Cortex of kidney (tissue), 1 donor: ENCODE data around the gene FOXC2.
"Not testable (repeated sequence)": the region's sequence is repeated elsewhere in the genome, so short reads cannot be mapped to it uniquely, and the experiment has no call there.

Experiments
- DNase-seq: peaks from one replicate; lab custom pipeline; 2025; lab: John Stamatoyannopoulos, UW

FOXC2 gene

DNA sequence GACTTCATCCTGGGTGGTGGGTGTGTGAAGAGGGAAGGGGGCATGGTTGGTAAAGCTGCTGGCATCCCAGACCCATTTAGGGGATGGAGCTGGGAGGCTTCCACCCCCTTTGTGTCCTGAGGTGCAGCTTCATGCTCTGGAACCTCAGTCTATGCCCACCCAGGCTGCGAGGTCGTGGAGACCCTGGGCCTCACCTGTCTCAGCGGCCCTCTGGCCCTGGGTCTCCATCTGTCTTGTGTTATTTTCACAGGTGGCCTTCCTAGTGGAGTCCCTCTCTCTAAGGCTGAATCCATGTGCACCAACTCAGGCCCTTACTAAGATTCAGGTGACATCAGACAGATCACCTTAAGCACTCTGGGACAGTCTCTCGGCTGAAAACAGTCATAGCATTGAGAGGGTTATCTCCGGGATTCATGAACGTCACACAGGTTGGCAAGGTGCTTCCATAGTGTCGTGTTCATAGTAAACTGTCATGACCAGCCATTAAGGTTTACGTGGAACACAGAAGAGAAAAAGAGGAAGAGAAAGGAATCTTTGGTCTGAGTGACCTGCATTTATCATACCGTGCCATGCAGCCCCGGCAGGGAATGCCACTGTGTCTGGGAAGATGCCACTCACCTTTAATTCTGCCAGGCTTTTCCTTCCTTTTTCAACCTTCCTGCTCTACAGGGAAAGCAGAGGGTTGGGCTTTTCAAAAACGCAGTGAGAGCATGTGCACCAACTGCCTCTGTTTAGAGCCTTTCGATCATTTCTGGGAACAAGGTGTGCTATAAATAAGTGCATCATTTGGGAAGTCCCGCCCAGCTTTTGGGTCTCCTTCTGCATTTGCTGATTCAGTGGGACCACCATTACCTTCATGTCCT lies 7.2 kb downstream of the FOXC2 start:
- no peak for DNase-seq

DNA sequence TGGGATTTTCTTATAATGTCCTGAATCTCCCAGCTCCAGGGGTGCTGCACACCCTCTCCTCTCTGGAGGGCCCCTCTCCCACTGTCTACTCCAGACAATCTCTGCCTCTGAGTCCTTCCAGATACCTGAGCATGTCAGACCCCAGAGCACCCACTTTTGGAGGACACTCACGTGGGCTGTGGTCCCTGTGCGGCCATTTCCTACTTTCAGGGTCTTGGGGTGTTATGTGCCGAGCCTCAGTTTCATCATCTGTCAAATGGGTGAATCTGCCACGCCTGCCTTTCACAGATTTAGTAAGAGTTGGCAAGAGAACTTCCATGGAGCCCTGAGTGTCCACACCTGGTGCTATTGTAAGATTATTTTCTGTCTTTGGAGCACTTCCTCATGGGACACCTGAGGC lies 8.0 kb downstream of the FOXC2 start:
- no peak for DNase-seq

DNA sequence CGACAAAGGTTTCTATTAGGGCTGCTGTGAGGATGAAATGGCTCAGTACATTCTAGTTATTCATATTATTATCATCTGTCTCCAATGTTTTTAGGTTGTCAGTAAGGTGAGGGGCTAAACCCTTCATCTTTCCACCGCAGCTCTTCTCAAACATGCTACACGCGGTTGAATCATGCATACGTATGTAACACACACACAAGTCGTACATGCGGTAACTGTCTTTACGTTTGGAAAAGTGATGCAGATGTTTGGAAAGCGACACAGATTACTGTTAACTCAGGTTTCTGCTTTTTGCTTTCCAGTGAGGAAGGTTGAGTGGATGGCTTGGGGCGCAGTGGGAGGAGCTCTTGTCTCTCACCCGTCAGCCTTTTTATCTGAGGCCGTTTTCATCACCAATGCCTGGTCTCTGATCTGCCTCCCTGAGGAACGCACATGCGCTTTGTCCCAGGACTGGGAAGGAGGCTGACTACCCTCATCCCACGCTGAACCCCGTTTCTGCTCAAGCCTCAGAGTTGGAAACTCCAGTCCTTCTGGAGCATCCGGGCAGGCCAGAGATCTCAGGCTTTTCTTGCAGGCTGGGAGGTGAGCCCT lies 8.6 kb downstream of the FOXC2 start:
- no peak for DNase-seq

DNA sequence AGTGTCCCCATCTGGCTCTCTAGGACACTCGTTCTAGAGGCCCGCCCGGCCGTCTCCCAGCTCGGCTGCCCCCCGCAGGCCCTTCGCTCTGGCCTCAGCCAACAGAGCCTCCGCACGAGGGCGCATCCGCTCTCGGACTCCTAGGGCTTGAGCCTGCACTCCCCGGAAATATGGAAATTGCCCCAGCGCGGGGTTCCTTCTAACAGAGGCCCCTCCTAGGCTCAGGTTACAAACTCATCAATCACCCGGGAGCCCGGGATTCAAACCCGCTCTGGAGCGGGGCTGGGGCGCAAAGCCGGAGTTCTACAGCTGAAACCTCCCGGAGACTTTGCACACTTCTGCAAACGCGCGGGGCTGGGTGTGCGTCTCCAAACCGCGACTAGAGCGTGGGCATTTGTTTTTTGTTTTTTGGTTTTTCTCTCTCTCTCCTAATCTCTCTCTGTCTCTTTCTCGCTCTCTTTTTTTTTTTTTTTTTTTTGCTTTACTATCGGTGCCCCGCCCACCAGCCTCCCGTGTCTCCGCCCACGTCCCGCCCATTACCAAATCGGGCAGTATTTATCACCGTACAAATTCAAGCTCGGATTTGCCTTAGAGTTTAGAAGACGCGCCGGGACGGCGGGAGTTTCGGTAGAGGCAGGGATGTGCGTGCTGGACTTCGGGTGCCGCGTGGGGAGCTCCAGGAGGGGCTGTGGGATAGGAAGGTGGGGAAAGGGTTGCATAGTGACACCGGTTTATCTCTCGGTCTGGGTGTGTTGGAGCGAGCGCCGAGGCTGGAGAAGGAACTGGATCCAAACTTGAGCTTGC lies 9.3 kb downstream of the FOXC2 start:
- DNase-seq: no peak

DNA sequence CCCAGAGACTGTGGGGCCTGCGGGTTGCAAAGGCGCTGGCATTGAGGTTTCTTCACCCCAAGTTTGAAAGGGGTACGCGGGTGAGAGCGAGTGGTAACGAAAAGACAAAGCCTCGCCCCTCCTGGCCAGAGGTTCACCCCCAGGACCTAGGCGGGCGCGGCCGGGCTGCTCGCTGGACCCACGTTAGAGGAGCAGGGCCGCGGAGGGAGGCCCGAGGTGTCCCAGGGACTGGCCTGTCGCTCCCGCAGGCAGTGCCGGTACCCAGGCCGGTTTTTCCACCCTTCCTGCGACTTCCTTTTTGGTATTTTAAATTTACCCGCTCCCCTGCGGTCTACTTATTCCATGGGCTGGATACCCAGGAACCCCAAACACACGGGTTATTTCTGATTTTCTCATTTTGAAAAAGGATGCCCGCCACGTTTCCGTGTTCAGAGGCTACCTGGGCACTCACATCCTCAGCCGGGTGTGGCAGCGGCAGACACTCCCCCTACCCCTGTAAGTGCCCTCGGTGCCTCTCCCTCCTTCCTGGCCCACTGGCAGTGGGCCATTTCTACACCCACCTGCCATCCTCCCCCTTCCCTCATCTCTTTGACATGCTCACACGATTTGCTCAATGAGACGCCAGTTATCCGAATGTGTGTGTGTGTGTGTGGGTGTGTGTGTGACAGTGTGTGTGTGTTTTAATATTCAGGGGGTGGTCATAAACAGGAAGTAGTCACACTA lies 10.1 kb downstream of the FOXC2 start:
- DNase-seq: no peak

DNA sequence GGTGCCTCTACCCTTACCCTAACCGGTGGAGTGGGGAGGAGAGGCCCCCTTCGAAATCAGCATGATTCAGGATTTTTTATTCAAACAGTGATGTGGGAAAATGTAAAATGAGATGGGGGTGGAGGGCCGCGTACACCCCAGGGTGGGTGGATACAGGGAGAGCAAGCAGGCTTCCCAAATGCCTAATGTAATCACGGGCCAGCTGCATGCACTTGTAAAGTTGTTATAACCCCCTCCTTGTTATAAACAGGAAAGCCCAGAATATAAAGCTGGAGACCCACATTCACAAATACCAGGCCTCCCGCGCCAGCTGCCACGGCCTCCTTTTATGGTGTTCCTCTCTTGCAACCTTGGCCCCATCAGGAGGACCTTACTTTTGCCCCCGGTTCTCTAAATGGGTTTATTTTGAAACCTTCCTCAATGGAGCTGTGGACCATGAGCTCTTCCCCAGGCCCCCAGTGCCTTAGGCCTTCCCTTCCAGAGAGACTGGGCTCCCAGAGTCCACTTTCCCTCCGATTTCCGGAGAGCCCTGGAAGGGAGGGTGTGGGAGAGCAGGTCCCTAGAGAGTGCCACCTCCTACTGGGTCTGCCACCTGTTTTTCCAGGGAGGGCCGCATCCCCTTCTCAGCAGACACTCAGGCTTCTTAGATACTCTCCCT lies 10.8 kb downstream of the FOXC2 start:
- no peak for DNase-seq

DNA sequence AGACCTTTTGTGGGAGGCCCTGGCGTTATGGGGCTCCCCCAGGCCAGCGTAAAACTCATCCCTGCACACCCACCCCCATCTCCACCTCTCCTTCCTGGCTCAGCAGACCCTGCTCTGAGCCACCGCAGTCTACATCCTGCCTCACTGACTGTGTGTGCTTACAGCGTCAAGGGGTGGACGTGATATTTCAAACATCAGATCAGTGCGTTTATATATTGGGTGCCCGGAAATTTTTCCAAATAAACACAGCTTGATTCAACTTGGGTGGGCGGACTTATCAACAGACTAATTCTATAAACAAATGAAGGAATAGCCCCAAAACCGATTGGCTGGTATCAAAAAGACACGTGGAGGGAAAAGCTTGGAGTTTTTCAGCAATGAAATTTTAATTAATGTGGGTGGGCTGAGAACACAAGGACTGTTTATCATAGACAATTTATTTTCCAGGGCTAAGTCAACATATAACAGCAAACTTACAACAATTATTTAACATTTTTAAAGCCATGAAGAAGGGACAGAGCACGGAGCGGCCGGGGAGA lies 11.5 kb downstream of the FOXC2 start, which contains the start of gene FOXL1:
FOXL1 (plus strand) TSS at position 489 of the 539 bp plus-strand sequence. CDS start 175 bp downstream, outside the sequence.
- DNase-seq: no peak

DNA sequence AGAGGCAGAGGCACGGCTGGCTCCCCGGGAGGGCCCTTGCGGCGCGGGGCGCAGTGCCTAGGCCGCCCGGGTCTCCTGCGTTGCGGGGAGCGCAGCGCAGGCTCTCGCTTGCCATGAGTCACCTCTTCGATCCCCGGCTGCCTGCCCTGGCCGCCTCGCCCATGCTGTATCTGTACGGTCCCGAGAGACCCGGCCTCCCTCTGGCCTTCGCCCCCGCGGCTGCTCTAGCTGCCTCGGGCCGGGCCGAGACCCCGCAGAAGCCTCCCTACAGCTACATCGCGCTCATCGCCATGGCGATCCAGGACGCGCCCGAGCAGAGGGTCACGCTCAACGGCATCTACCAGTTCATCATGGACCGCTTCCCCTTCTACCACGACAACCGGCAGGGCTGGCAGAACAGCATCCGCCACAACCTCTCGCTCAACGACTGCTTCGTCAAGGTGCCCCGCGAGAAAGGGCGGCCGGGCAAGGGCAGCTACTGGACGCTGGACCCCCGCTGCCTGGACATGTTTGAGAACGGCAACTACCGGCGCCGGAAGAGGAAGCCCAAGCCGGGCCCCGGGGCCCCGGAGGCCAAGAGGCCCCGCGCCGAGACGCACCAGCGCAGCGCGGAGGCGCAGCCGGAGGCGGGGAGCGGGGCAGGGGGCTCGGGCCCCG lies 12.1 kb downstream of the FOXC2 start:
- DNase-seq: no peak

DNA sequence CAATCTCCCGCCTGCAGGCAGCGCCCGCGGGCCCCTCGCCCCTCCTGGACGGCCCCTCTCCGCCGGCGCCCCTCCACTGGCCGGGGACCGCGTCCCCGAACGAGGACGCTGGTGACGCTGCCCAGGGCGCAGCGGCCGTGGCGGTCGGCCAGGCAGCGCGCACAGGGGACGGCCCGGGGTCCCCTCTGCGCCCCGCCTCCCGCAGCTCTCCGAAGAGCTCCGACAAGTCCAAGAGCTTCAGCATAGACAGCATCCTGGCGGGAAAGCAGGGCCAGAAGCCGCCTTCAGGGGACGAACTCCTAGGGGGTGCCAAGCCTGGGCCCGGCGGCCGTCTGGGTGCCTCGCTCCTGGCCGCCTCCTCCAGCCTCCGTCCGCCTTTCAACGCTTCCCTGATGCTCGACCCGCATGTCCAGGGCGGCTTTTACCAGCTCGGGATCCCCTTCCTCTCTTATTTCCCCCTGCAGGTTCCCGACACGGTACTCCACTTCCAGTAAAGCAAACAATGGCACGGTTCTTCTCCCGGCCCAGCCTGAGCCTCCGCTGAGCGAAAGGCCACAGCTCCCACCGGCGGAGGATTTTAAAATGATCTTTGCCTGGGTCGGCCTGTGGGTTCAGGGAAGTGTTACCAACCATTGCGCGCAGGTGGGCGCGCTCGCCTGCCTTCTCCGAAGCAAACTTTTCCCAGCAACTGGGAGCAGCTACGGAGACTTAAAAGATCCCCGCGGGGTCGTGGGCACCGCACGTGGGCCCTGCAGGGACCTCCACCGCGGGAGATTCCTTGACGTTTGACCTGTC lies 12.8 kb downstream of the FOXC2 start:
- no peak for DNase-seq

DNA sequence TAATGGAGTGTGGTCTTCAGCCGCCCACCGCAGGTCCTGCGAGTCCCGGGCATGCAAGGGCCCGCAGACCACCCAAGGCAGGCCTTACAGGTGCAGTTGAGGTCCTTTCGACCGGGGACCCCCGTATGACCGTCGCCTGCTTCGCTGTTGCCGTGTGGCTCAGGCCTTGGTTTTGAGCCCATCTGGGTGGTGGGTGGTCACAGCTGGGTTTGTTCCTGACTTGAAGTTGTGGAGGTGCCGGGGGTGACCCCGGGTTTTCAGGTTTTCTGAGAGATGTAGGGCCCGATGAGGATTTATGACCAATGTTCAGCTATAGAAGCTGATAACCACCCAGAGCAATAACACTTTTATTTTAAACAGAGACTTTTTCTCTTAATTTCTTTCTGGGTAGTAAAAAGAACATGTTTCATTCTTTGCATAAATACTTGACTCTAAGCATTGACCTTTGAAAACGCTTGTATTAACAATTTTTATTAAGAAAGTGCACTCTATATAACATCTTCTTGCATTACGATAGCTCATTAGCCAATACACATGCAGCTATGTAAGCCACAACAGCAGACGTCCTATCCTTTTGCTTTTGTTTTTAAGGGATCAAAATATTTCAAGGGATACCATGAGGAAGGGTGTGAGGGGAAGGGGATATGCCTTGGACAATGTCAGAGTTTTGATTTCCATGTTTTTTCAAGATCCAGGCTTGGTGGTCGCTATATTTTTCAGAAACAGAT lies 13.6 kb downstream of the FOXC2 start:
- DNase-seq: no peak

DNA sequence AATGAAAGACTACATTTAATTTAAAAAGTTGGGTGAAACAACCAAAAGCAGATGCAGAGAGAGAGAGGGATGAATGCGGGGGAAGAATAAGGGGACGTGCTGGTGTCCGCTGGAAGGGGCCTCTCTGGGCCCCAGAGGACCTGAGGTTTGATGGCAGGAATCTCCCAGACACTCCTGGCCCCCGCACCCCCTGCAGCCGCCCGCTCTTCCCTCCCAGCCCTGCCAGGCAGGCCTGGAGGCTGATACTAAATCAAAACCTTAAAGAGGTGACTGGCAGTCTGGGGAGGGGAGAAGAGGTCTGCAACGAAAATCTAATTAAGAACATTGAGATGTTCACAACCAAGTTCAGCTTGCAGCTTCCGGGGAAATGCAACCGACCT lies 14.2 kb downstream of the FOXC2 start:
- DNase-seq: no peak

DNA sequence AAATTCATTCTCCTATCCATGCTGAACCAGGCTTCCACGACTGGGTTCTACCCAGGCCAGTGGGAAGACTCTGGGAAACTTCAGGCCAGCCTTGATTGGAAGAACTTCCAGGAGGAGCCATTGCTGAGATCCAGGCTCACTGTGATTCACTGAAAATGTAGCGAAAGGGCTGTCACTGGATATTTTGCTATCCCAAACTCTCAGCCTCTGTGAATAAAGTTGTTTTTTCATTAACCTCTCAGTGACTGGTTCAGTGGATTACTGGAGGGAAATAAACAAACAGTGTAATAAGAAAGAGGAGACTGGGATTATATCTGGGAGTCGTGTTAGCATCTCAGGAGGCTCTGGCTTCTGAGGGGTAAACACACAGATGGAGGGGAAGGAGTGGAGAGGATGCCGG lies 14.8 kb downstream of the FOXC2 start:
- no peak for DNase-seq

DNA sequence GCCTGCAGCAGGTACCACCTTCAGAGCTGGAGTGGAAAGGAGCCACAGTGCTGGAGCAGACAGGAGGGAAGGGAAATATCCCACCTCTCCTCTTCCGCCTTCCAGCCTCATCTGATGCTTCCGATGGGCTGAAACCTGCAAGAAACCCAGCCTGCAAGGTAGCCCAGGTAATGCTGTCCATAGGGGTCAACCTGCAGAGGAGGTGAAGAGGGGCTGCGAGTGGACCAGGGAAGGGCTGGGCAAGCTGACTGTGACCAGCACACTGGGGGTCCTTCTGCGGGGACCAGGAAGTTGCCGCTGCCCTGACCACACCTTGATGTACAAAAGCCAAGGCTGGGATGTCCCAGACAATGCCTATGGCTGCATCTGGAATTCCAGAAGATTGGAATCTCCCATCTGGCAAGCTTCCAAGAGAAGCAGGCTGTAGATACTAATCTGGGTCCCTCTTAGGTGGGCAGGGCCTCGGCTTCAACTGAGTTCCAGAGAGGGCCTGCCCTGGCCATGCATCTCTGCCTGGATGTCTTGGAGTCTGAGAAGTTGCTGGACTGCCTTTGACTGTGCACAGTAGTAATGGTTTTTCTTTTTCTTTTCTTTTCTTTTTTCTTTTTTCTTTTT lies 17.5 kb downstream of the FOXC2 start:
- DNase-seq: no peak

DNA sequence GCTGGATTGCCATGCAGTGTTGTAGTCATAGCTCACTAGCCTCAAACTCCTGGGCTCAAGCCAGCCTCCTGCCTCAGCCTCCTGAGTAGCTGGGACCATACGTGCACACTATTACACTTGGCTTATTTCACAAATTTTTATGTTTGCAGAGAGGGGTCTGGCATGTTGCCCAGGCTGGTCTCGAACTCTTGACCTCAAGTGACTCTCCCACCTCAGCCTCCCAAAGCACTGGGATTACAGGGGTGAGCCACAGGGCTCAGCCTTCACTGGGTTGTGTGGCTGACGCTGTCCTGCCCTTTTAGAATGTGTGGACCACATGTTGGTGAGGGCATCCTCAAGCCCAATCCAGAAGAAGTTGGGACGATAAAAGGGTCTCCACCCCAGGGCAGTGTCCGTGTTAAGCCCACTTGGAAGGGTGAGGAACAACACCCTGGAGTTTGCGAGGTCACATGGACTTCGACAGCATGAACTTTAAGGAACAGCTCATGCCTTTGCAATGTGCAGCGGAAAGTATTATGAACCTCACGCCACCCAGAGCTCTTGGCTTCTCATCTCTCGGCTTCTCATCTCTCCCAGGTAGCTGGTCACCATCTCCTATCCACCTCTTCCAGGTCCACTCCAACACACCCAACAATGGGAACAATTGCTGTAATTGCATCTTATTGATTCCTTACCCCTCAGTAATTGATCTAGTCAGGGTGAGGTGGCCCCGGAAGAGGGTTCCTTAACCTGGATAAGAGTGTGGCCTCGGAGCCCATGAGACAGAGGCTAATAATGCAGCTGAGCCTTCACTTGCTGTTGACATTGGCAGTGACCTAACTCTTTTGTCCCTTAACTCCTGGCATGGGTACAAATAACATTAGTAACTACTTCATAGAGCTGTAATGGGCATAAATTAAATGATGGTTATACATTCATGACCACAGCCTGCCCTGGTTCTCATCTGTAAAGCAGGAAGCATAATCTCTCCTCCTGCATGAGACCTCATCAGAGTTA lies 18.4 kb downstream of the FOXC2 start:
- DNase-seq: no peak

DNA sequence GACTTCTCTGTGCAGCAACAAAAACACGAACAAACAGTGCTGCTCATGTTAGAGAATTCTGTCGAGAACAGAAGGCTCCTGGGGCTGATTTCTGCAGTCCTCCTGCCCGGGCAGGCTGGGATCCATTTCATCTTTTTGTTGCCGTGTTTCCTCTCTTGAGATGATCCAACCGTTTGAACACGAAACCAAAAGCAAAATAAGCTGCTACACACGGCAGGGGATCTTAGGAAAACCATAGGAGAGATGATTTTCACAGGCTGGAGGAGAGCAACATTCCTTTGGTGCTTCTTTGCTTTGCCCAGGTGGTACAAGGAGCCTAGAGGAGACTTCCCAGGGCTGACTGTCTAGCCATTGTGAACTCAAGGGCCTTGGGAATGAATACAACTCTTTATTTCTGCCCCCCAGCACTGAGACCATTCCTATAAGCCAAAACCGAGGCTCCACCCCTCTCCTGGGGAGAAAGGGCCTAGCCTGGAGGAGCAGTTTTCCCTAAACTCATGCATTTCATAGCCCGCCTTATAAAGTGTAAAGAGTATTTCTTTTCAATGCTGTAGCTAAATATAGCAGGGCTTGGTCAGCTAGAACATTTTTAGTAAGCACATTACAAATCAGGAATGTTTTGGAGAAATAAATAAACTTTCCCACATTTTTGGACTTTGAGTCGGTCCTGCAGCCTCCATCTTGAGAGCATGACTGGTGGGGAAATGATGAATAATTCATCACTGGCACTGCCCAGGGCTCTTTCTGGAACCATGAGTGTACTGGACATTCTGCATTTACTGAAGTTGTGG lies 19.4 kb downstream of the FOXC2 start:
- no peak for DNase-seq

DNA sequence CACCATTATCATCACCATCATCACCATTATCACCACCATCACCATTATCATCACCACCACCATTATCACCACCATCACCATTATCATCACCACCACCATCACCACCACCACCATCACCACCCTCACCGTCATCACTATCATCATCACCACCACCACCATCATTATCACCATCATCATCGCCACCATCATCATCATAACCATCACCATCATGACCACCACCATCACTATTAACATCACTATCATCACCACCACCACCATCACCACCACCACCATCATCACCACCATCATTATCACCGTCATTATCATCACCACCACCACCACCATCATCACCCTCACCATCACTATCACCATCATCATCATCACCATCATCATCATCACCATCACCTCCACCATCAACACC lies 20.9 kb downstream of the FOXC2 start:
- no peak for DNase-seq

DNA sequence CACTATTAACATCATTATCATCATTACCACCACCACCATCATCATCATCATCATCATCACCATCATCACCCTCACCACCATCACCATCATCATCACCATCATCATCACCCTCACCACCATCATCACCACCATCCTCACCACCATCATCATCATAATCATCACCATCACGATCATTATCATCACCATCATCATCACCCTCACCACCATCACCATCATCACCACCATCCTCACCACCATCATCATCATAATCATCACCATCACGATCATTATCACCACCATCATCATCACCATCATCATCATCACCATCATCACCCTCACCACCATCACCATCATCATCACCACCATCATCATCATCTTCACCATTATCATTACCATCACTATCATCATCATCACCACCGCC lies 21.3 kb downstream of the FOXC2 start:
- not testable (repeated sequence) for DNase-seq
